H9 (cell line): Measurements from ENCODE around the gene ANKRD65. TPM values are rescaled to one million over a fixed set of nuclear protein-coding genes. Genes with fewer than 3 reads are reported as not detected.

Source experiments
- DNase-seq: peaks from one replicate; pipeline ENCODE4 v3.0.0-alpha.2; 2017
- H2AFZ ChIP-seq: one replicate; pipeline ENCODE4 v1.6.1; 2013; ENCODE audit warnings: mild to moderate bottlenecking, low read length, control low read depth, moderate library complexity
- H2AK5ac ChIP-seq: 2 replicates; pipeline ENCODE4 v1.6.1; 2013; ENCODE audit warnings: low read length, control low read depth, mixed read lengths; ENCODE audit not compliant: insufficient read length
- H2BK120ac ChIP-seq: one replicate; pipeline ENCODE4 v1.6.1; 2013; ENCODE audit warnings: low read depth, mild to moderate bottlenecking, low read length, control low read depth, inconsistent platforms; ENCODE audit not compliant: poor library complexity, severe bottlenecking
- H2BK12ac ChIP-seq: 2 replicates; pipeline ENCODE4 v1.6.1; 2013; ENCODE audit warnings: low read length, control low read depth, mixed read lengths, low read depth; ENCODE audit not compliant: insufficient read length
- H2BK15ac ChIP-seq: 2 replicates; pipeline ENCODE4 v1.6.1; 2013; ENCODE audit warnings: low read depth, low read length, control low read depth
- H2BK20ac ChIP-seq: one replicate; pipeline ENCODE4 v1.6.1; 2013; ENCODE audit warnings: low read depth, mild to moderate bottlenecking, low read length, control low read depth, inconsistent platforms; ENCODE audit not compliant: poor library complexity, severe bottlenecking
- H2BK5ac ChIP-seq: 2 replicates; pipeline ENCODE4 v1.6.1; 2013; ENCODE audit warnings: low read length, control low read depth, mixed read lengths; ENCODE audit not compliant: insufficient read length
- H3K14ac ChIP-seq: 2 replicates; pipeline ENCODE4 v1.6.1; 2013; ENCODE audit warnings: low read length, control low read depth; ENCODE audit not compliant: insufficient read depth
- H3K18ac ChIP-seq: 2 replicates; pipeline ENCODE4 v1.6.1; 2013; ENCODE audit warnings: low read depth, mild to moderate bottlenecking, mixed read lengths, low read length, control low read depth; ENCODE audit not compliant: insufficient read length
- H3K23ac ChIP-seq: 2 replicates; pipeline ENCODE4 v1.6.1; 2013; ENCODE audit warnings: low read length, control low read depth, mixed read lengths, low read depth; ENCODE audit not compliant: insufficient read length
- H3K23me2 ChIP-seq: 2 replicates; pipeline ENCODE4 v1.6.1; 2013; ENCODE audit warnings: low read depth, mild to moderate bottlenecking, mixed read lengths, low read length, control low read depth; ENCODE audit not compliant: insufficient read length, poor library complexity, severe bottlenecking
- H3K27ac ChIP-seq: 2 replicates; pipeline ENCODE4 v1.5.1; 2013; ENCODE audit warnings: low read length, control low read depth, mixed read lengths, low read depth; ENCODE audit not compliant: insufficient read length
- H3K27me3 ChIP-seq: 2 replicates; pipeline ENCODE4 v1.6.1; 2013; ENCODE audit warnings: low read length, control low read depth, inconsistent platforms; ENCODE audit not compliant: insufficient read depth
- H3K4ac ChIP-seq: 2 replicates; pipeline ENCODE4 v1.6.1; 2013; ENCODE audit warnings: low read depth, mild to moderate bottlenecking, control low read depth, inconsistent platforms, low read length, moderate library complexity
- H3K4me1 ChIP-seq: 2 replicates; pipeline ENCODE4 v1.6.1; 2013; ENCODE audit warnings: low read length, control low read depth, inconsistent platforms; ENCODE audit not compliant: insufficient read depth
- H3K4me2 ChIP-seq: 2 replicates; pipeline ENCODE4 v1.6.1; 2013; ENCODE audit warnings: low read length, control low read depth, mixed read lengths; ENCODE audit not compliant: insufficient read length, insufficient read depth
- H3K56ac ChIP-seq: 2 replicates; pipeline ENCODE4 v1.6.1; 2013; ENCODE audit warnings: low read depth, mild to moderate bottlenecking, mixed read lengths, low read length, control low read depth; ENCODE audit not compliant: insufficient read length
- H3K79me1 ChIP-seq: 2 replicates; pipeline ENCODE4 v1.6.1; 2013; ENCODE audit warnings: low read depth, mild to moderate bottlenecking, moderate library complexity, low read length, control low read depth, inconsistent platforms; ENCODE audit not compliant: insufficient read depth, poor library complexity, severe bottlenecking
- H3K79me2 ChIP-seq: 2 replicates; pipeline ENCODE4 v1.6.1; 2013; ENCODE audit warnings: low read length, control low read depth, inconsistent platforms; ENCODE audit not compliant: insufficient read depth
- H3K9ac ChIP-seq: 2 replicates; pipeline ENCODE4 v1.6.1; 2013; ENCODE audit warnings: low read length, control low read depth, mixed read lengths; ENCODE audit not compliant: insufficient read length; ENCODE audit errors: extremely low read depth
- H3K9me3 ChIP-seq: one replicate; pipeline ENCODE4 v1.6.1; 2013; ENCODE audit warnings: low read depth, low read length, inconsistent platforms; ENCODE audit not compliant: control insufficient read depth
- H3T11ph ChIP-seq: one replicate; pipeline ENCODE4 v1.6.1; 2013; ENCODE audit warnings: mild to moderate bottlenecking, low read length, control low read depth, inconsistent platforms
- H4K20me1 ChIP-seq: one replicate; pipeline ENCODE4 v1.6.1; 2013; ENCODE audit not compliant: control insufficient read depth, insufficient read length, insufficient read depth
- H4K5ac ChIP-seq: 2 replicates; pipeline ENCODE4 v1.6.1; 2013; ENCODE audit warnings: low read depth, mild to moderate bottlenecking, mixed read lengths, low read length, control low read depth; ENCODE audit not compliant: insufficient read length
- H4K8ac ChIP-seq: replicated peaks from 2 replicates; pipeline ENCODE4 v1.6.1; 2013; ENCODE audit warnings: low read length, control low read depth, mixed read lengths, low read depth; ENCODE audit not compliant: insufficient read length
- H4K91ac ChIP-seq: 2 replicates; pipeline ENCODE4 v1.6.1; 2013; ENCODE audit warnings: low read depth, mild to moderate bottlenecking, moderate library complexity, mixed read lengths, low read length, control low read depth; ENCODE audit not compliant: insufficient read length
- H3K27ac Mint-ChIP-seq, 3 experiments: 2 replicates in 2 of 3; 3 replicates in 1 of 3; pipeline ENCODE4 v1.8.0; 2020 to 2021; ENCODE audit warnings: mixed read lengths in 3 of 3, mild to moderate bottlenecking in 1 of 3, moderate library complexity in 1 of 3
- H3K27me3 Mint-ChIP-seq: 2 replicates; pipeline ENCODE4 v1.8.0; 2021; ENCODE audit warnings: low read depth, mild to moderate bottlenecking, moderate library complexity, mixed read lengths
- H3K36me3 Mint-ChIP-seq, 3 experiments: 2 replicates in 2 of 3; 3 replicates in 1 of 3; pipeline ENCODE4 v1.8.0; 2020 to 2021; ENCODE audit warnings: low read depth in 3 of 3, mixed read lengths in 3 of 3; ENCODE audit not compliant: insufficient read depth in 1 of 3
- H3K4me1 Mint-ChIP-seq, 2 experiments: 2 replicates each; pipeline ENCODE4 v1.8.0; 2020; ENCODE audit warnings: mixed read lengths in 2 of 2
- H3K4me3 Mint-ChIP-seq, 2 experiments: 2 replicates in 1 of 2; 3 replicates in 1 of 2; pipeline ENCODE4 v1.8.0; 2020 to 2021; ENCODE audit warnings: mild to moderate bottlenecking in 2 of 2, mixed read lengths in 2 of 2, moderate library complexity in 1 of 2
- H3K9me3 Mint-ChIP-seq, 2 experiments: 2 replicates in 1 of 2; 3 replicates in 1 of 2; pipeline ENCODE4 v1.8.0; 2020; ENCODE audit warnings: mild to moderate bottlenecking in 2 of 2, mixed read lengths in 2 of 2, moderate library complexity in 1 of 2
- CTCF ChIP-seq: fragments of 200-600 bp; sonication (generic); conservative IDR thresholded peaks from 3 replicates; pipeline ENCODE4 v1.8.0; 2021; ENCODE audit warnings: antibody characterized with exemption, mild to moderate bottlenecking
- WGBS: extraction: QIAGEN DNeasy Blood & Tissue Kit; methylation state at CpG from one replicate; pipeline ENCODE4 v1.1.7; 2013; ENCODE audit warnings: missing lambda C conversion rate, low lambda C conversion rate, mixed read lengths; ENCODE audit not compliant: insufficient read length; ENCODE audit errors: extremely low coverage; 5-methylcytosine and 5-hydroxymethylcytosine counted together
- total RNA-seq: library from RNA; stranded (reverse); gene quantifications from 2 replicates; pipeline ENCODE4 v1.2.1, GENCODE V29; 2021

ANKRD65 gene
- total RNA-seq, 1 experiment from 2014 or later: 3.1 TPM

- Histone ChIP-seq H4K8ac (no peak overlapping the region), H4K5ac (no peak overlapping the region), H3K27ac (no peak overlapping the region), H3K27me3 (no peaks in the 10 kb centered on the region), H3K4ac (no peak overlapping the region), H2AK5ac (no peak overlapping the region), H2BK12ac (no peak overlapping the region), H2BK5ac (no peak overlapping the region), H4K20me1 (no peaks in the 10 kb centered on the region), H3T11ph (no peak overlapping the region), H3K4me2 (no peak overlapping the region), H3K4me1 (no peaks in the 10 kb centered on the region), H2BK15ac (no peak overlapping the region), H2BK120ac (no peak overlapping the region), H2AFZ (no peak overlapping the region), H3K79me2 (no peaks in the 10 kb centered on the region), H3K9me3 (no peaks in the 10 kb centered on the region), H3K18ac (no peak overlapping the region), H3K23ac (no peak overlapping the region), H3K14ac (no peak overlapping the region), H3K79me1 (no peaks in the 10 kb centered on the region), H4K91ac (no peak overlapping the region), H2BK20ac (no peak overlapping the region), H3K23me2 (no peaks in the 10 kb centered on the region), H3K56ac (no peak overlapping the region), H3K9ac (no peak overlapping the region)
- H3K36me3 Mint-ChIP-seq: peaks cover 79 to 98% (median 96%) of the 10 kb centered on the region in 3 experiments
- WGBS: no CpG with 5 or more reads among the region's 12 CpGs
- no peaks in the 10 kb centered on the region for H3K9me3 Mint-ChIP-seq
- H3K27me3 Mint-ChIP-seq: no peaks in the 10 kb centered on the region
- no peak overlapping the region for H3K27ac Mint-ChIP-seq
- no peaks in the 10 kb centered on the region for H3K4me1 Mint-ChIP-seq
- DNase-seq: no peak
- no peak for TF ChIP-seq CTCF
- no peak overlapping the region for H3K4me3 Mint-ChIP-seq
Observed at GRCh38 chr1:1391225-1391624, 29.9 kb downstream of the ANKRD65 start.
